ENCODE measurements around the gene MAN1A1.
A peak's percentile ranks its signal among the peaks of the same experiment; 100 is the strongest.

MAN1A1 gene

DNA sequence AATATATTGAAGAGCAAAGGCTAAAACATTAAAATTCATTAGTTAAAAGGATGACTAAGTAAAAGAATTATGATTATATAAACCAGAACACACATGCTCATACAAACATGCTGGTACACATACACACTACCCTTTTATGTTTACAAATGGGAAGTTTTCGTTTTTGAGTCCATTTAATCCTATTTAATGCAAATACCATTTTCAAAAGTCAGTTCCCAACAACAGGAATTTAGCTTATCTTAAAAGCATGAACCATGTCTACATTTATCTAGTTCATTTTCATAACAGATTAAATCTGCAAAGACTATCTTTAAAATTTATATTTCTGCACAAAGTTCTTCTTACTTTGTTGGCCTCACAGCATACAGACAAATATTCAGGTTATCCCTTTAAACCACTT, 42.5 kb downstream of the MAN1A1 start:
- Mint-ChIP-seq H3K9me3 (no peaks in the 10 kb centered on the region), H3K27me3 (ENCODE audit: low read depth, poor library complexity) (no peaks in the 10 kb centered on the region), H3K27ac (no peak overlapping the region), H3K4me3 (no peak overlapping the region), H3K4me1 (peaks cover 49% of the 10 kb centered on the region), H3K36me3 (ENCODE audit: low read depth) (peaks cover 11% of the 10 kb centered on the region)
- TF ChIP-seq CTCF (IDR thresholded peaks at IDR 0.05) = no peak
- no peak for DNase-seq

GRCh38 chr6:119306396-119306968, 43.1 kb downstream of the MAN1A1 start:
- Mint-ChIP-seq H3K4me3 (no peak overlapping the region), H3K27me3 (ENCODE audit: low read depth, poor library complexity) (no peaks in the 10 kb centered on the region), H3K4me1 (peaks cover 44% of the 10 kb centered on the region), H3K27ac (no peak overlapping the region), H3K9me3 (no peaks in the 10 kb centered on the region), H3K36me3 (ENCODE audit: low read depth) (peaks cover 15% of the 10 kb centered on the region)
- DNase-seq = no peak
- no peak for TF ChIP-seq CTCF (IDR thresholded peaks at IDR 0.05)

DNA sequence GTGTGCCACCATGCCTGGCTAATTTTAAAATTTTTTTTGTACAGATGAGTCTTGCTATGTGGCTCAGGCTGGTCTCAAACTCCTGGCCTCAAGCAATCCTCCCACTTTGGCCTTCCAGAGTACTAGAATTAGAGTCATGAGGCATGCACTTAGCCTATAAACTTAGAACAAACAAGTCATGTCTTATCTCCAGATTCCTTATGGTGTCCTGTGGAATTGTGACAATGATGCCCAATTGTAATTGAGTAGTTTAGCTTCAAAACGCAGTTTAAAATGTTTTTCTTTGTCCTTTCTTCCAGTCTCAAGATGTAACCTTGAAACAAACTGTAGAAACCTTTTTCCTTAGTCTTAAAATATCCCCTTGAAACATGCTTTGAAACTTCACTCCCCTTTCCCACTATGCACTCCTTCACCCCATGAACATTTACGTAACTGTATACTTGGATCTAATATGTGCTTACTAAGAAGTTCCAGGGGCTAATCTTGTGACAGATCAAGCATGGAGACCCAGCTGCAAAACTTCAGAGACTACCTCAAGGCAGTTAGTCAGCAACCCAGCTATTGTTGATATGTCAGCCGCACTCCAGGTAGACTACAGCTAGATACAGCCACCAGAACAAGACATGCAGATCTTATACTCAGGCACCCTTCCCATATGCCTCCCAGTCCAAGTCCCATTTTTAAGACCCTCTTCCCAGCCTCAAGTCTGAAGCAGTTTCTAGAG, 46.2 kb downstream of the MAN1A1 start:
- Mint-ChIP-seq H3K9me3 (no peaks in the 10 kb centered on the region), H3K4me3 (no peak overlapping the region), H3K36me3 (ENCODE audit: low read depth) (peaks cover 25% of the 10 kb centered on the region), H3K27ac (peak overlapping the region; percentile 95), H3K27me3 (ENCODE audit: low read depth, poor library complexity) (no peaks in the 10 kb centered on the region), H3K4me1 (peaks cover 18% of the 10 kb centered on the region)
- no peak for TF ChIP-seq CTCF (IDR thresholded peaks at IDR 0.05)
- no peak for DNase-seq

- peaks cover 30% of the 10 kb centered on the region for H3K36me3 Mint-ChIP-seq (ENCODE audit: low read depth)
- H3K27me3 Mint-ChIP-seq (ENCODE audit: low read depth, poor library complexity) = no peaks in the 10 kb centered on the region
- TF ChIP-seq CTCF (IDR thresholded peaks at IDR 0.05) = no peak
- no peak overlapping the region for H3K27ac Mint-ChIP-seq
- H3K4me1 Mint-ChIP-seq = peaks cover 13% of the 10 kb centered on the region
- no peak for DNase-seq
- H3K9me3 Mint-ChIP-seq = no peaks in the 10 kb centered on the region
- H3K4me3 Mint-ChIP-seq = no peak overlapping the region
These were observed 48.1 kb downstream of the MAN1A1 start for GRCh38 chr6:119301429-119301828.

DNA sequence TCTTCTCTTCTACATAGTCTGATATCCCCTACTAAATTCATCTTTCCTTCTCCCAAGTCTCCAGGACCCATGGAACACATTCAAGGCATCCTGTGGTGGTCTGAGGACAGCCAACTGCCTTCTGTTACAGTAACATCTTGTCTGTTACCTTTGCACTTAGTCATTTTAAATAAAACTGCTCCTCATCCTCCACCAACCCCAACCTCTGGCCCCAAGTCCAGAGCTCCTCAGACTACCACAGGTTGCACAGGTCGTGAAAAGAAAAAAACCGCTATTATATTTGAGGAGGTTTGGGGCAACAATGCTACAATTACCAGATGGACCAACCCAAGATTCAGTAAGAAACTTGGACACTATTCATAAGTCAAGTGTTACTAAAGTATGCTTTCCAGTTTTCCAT, 49.9 kb downstream of the MAN1A1 start:
- H3K9me3 Mint-ChIP-seq = no peaks in the 10 kb centered on the region
- no peak overlapping the region for H3K27ac Mint-ChIP-seq
- no peak overlapping the region for H3K4me3 Mint-ChIP-seq
- no peak for DNase-seq
- no peak for TF ChIP-seq CTCF (IDR thresholded peaks at IDR 0.05)
- H3K4me1 Mint-ChIP-seq = peaks cover 13% of the 10 kb centered on the region
- peaks cover 25% of the 10 kb centered on the region for H3K36me3 Mint-ChIP-seq (ENCODE audit: low read depth)
- H3K27me3 Mint-ChIP-seq (ENCODE audit: low read depth, poor library complexity) = no peaks in the 10 kb centered on the region

DNA sequence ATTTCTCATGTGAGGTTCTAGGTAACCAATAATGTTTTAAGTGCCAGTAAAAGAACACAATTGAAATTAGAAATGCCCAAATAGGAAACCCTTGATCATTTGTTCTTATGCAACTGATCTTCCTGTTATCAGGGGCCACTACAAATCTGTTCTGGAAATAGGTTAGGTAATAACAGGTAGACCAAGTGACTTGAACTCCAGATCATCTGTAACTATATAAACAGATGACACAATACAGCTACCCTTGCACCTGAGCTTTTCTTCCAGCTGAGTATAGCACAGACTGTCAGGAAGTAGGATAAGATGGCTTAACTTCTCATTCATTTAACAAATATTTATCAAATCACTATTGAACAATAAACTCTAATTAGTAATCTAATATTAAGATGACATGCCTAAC, 52.5 kb downstream of the MAN1A1 start:
- no peak for DNase-seq
- no peaks in the 10 kb centered on the region for H3K9me3 Mint-ChIP-seq
- H3K4me1 Mint-ChIP-seq = no peaks in the 10 kb centered on the region
- no peak overlapping the region for H3K27ac Mint-ChIP-seq
- no peak for TF ChIP-seq CTCF (IDR thresholded peaks at IDR 0.05)
- H3K36me3 Mint-ChIP-seq (ENCODE audit: low read depth) = peaks cover 28% of the 10 kb centered on the region
- no peak overlapping the region for H3K4me3 Mint-ChIP-seq
- H3K27me3 Mint-ChIP-seq (ENCODE audit: low read depth, poor library complexity) = no peaks in the 10 kb centered on the region
